GM12878 (cell line): ENCODE results near the gene STRBP. TPM values are rescaled to one million over a fixed set of nuclear protein-coding genes. Genes with fewer than 3 reads are reported as not detected.

ENCODE experiments used
- ATAC-seq: fragments of 200-7000 bp; cut with Tn5 transposase; 3 replicates; pipeline ENCODE4 v1.9.1; 2020; ENCODE audit warnings: mild to moderate bottlenecking, moderate library complexity
- BruUV-seq: library from RNA; stranded (reverse); fragments of 400-500 nt; replicated peaks from 2 replicates; lab custom pipeline; 2021; lab: Mats Ljungman, UMichigan
- CTCF ChIA-PET: fragments of 300-600 bp; sonication (Branson Sonifier 250); formaldehyde crosslinking; extraction: SDS; loops from one replicate; lab custom pipeline; 2021; ENCODE audit warnings: inconsistent platforms; lab: Yijun Ruan, JAX
- POLR2A ChIA-PET: fragments of 350-600 bp; formaldehyde crosslinking; extraction: SDS; loops from one replicate; lab custom pipeline; 2021; ENCODE audit warnings: inconsistent platforms; lab: Charles Lee
- RAD21 ChIA-PET: fragments of 300-600 bp; sonication (Branson Sonifier 250); formaldehyde crosslinking; loops from one replicate; lab custom pipeline; 2023; ENCODE audit warnings: antibody characterized with exemption; ENCODE audit not compliant: unreplicated experiment; lab: Charles Lee
- SMC1A ChIA-PET: fragments of 300-600 bp; sonication (Branson Sonifier 250); formaldehyde crosslinking; loops from one replicate; lab custom pipeline; 2023; ENCODE audit not compliant: unreplicated experiment, uncharacterized antibody; lab: Charles Lee
- DNase-seq: peaks from one replicate; pipeline ENCODE4 v3.0.0-alpha.2; 2011; ENCODE audit warnings: low read depth, low spot score
- FAIRE-seq: peaks from 3 replicates; lab custom pipeline; 2011; peaks lifted over from hg19 to GRCh38; lab: Jason Lieb, UNC
- H2AFZ ChIP-seq: 2 replicates; pipeline ENCODE4 v1.6.0; 2011; ENCODE audit warnings: low read depth, low read length, control low read depth; ENCODE audit not compliant: control insufficient read depth
- H3K27ac ChIP-seq: 2 replicates; pipeline ENCODE4 v1.5.1; 2011; ENCODE audit warnings: control low read depth; ENCODE audit not compliant: control insufficient read depth, insufficient read depth
- H3K27me3 ChIP-seq, 2 experiments: replicated peaks in 1 of 2; 2 replicates each; pipeline versions ENCODE4 v1.6.0 to v1.6.1; 2011; ENCODE audit warnings: low read length in 1 of 2; ENCODE audit not compliant: control insufficient read depth in 2 of 2, insufficient read depth in 2 of 2
- H3K36me3 ChIP-seq, 2 experiments: 2 replicates each; pipeline ENCODE4 v1.5.1; 2011; ENCODE audit warnings: low read length in 1 of 2; ENCODE audit not compliant: control insufficient read depth in 2 of 2, insufficient read depth in 2 of 2
- H3K4me1 ChIP-seq: 2 replicates; pipeline ENCODE4 v1.6.1; 2011; ENCODE audit warnings: mild to moderate bottlenecking, low read length, moderate library complexity, mixed read lengths; ENCODE audit not compliant: control insufficient read depth, insufficient read depth
- H3K4me2 ChIP-seq: 2 replicates; pipeline ENCODE4 v1.6.0; 2011; ENCODE audit warnings: control low read depth; ENCODE audit not compliant: control insufficient read depth, insufficient read depth
- H3K4me3 ChIP-seq: fragments of 200-600 bp; sonication (generic); 2 replicates; pipeline ENCODE4 v1.5.1; 2016
- H3K79me2 ChIP-seq: 2 replicates; pipeline ENCODE4 v1.6.0; 2011; ENCODE audit warnings: low read length; ENCODE audit not compliant: control insufficient read depth, insufficient read depth
- H3K9ac ChIP-seq: 2 replicates; pipeline ENCODE4 v1.8.0; 2011; ENCODE audit warnings: low read length, control low read depth, mixed read lengths; ENCODE audit not compliant: control insufficient read depth, insufficient read depth
- H3K9me3 ChIP-seq: replicated peaks from 3 replicates; pipeline ENCODE4 v1.5.1; 2011; ENCODE audit warnings: mild to moderate bottlenecking, low read length; ENCODE audit not compliant: control insufficient read depth, insufficient read depth
- H4K20me1 ChIP-seq: 2 replicates; pipeline ENCODE4 v1.6.0; 2011; ENCODE audit not compliant: control insufficient read depth, insufficient read depth
- BHLHE40 ChIP-seq, 2 experiments: fragments of 450-650 bp in 1 of 2; IDR thresholded peaks; 2 replicates each; pipeline ENCODE4 v1.6.1; 2011 to 2017; ENCODE audit warnings: low read depth in 2 of 2, borderline replicate concordance in 1 of 2, improper control_type of control experiment in 1 of 2, low read length in 1 of 2, mild to moderate bottlenecking in 1 of 2
- BMI1 ChIP-seq: fragments of 450-650 bp; IDR thresholded peaks from 2 replicates; pipeline ENCODE4 v1.6.1; 2016; ENCODE audit warnings: mild to moderate bottlenecking, moderate library complexity, borderline replicate concordance
- HDGF ChIP-seq: fragments of 450-650 bp; IDR thresholded peaks from 2 replicates; pipeline ENCODE4 v1.6.1; 2016; ENCODE audit warnings: antibody characterized with exemption
- KLF5 ChIP-seq: fragments of 450-650 bp; IDR thresholded peaks from 2 replicates; pipeline ENCODE4 v1.6.1; 2014; ENCODE audit warnings: mild to moderate bottlenecking; ENCODE audit not compliant: partially characterized antibody
- PKNOX1 ChIP-seq: fragments of 450-650 bp; IDR thresholded peaks from 2 replicates; pipeline ENCODE4 v1.6.1; 2016; ENCODE audit warnings: mild to moderate bottlenecking
- SKIL ChIP-seq: fragments of 450-650 bp; IDR thresholded peaks from 2 replicates; pipeline ENCODE4 v1.6.1; 2017; ENCODE audit warnings: mild to moderate bottlenecking, low read depth, inconsistent platforms; ENCODE audit not compliant: poor library complexity, severe bottlenecking
- STAT1 ChIP-seq: fragments of 450-650 bp; conservative IDR thresholded peaks from 2 replicates; pipeline ENCODE4 v1.6.1; 2014; ENCODE audit warnings: antibody characterized with exemption, mild to moderate bottlenecking
- TBL1XR1 ChIP-seq: IDR thresholded peaks from 2 replicates; pipeline ENCODE4 v1.6.1; 2012; ENCODE audit warnings: low read depth, low read length, improper control_type of control experiment
- TCF7 ChIP-seq: IDR thresholded peaks from 2 replicates; pipeline ENCODE4 v1.6.1; 2014; ENCODE audit warnings: antibody characterized with exemption, borderline replicate concordance
- WGBS: methylation state at CpG from one replicate; pipeline ENCODE4 v1.1.6; 2016; ENCODE audit warnings: low lambda C conversion rate; ENCODE audit not compliant: insufficient replicate concordance, insufficient coverage; ENCODE audit errors: missing lambda C conversion rate; 5-methylcytosine and 5-hydroxymethylcytosine counted together
- in situ Hi-C: fragments of 300-500 bp; cut with MboI; formaldehyde crosslinking; loops from 9 replicates; pipeline ENCODE4 v1.14.3; 2018; ENCODE audit warnings: mixed read lengths
- intact Hi-C: fragments of 100-400 bp; cut with micrococcal nuclease; formaldehyde crosslinking; loops from one replicate; pipeline ENCODE4 v1.14.2; 2022; ENCODE audit not compliant: unreplicated experiment
- polyA plus RNA-seq, 11 experiments: library from polyadenylated mRNA; depleted of rRNA in 4 of 11; unstranded in 6 of 11; stranded (reverse) in 5 of 11; fragments of >200 nt; fragmentation: Nextera tagmentation in 4 of 11; fragmentation: Illumina TruSeq in 1 of 11; extraction: Ambion mirVana in 4 of 11; extraction: Trizol in 1 of 11; gene quantifications; 1 replicate in 1 of 11; 2 replicates in 10 of 11; pipeline versions ENCODE4 v1.2.1 to v1.2.3, GENCODE V29; 2011 to 2016; ENCODE audit warnings: inconsistent platforms in 2 of 11, missing spikeins in 2 of 11, low read depth in 1 of 11
- total RNA-seq, 4 experiments: library from RNA; depleted of rRNA in 3 of 4; stranded (reverse); fragments of >200 nt in 3 of 4; fragmentation: Illumina TruSeq in 1 of 4; extraction: Trizol in 1 of 4; gene quantifications; 2 replicates each; pipeline versions ENCODE4 v1.2.1 to v1.2.3, GENCODE V29; 2013 to 2021

Gene STRBP
- total and polyA plus RNA-seq, 10 of the 15 experiments (the other 5 are each of a cell fraction or from before 2014, with no cell fraction given): 31.0 to 96.8 (median 71.4) TPM

- WGBS: 92% methylated on average over 6 of the region's 6 CpGs
- Histone ChIP-seq H3K4me1 (no peaks in the 10 kb centered on the region), H3K79me2 (no peaks in the 10 kb centered on the region), H3K27me3 (no peaks in the 10 kb centered on the region), H3K4me3 (no peak overlapping the region), H3K9ac (no peak overlapping the region), H3K4me2 (no peak overlapping the region), H4K20me1 (no peaks in the 10 kb centered on the region), H2AFZ (no peak overlapping the region), H3K36me3 (peaks cover 7 to 39% of the 10 kb centered on the region in 2 experiments), H3K27ac (no peak overlapping the region), H3K9me3 (no peaks in the 10 kb centered on the region)
- in situ Hi-C loops (no loop called here), intact Hi-C loops (no loop called here)
- POLR2A ChIA-PET: no interaction called here
- no peak for ATAC-seq
- RAD21 ChIA-PET: no interaction called here
- TF ChIP-seq BHLHE40 (IDR thresholded peaks at IDR 0.05; ENCODE audit: borderline replicate concordance in 1 of 2, low read depth in 2 of 2, low read length in 1 of 2): no peak
- TF ChIP-seq KLF5: no peak
- no peak for TF ChIP-seq HDGF
- TF ChIP-seq TCF7: no peak
- TF ChIP-seq STAT1: no peak
- TF ChIP-seq TBL1XR1: no peak
- TF ChIP-seq PKNOX1: no peak
- no peak for TF ChIP-seq SKIL
- no peak for TF ChIP-seq BMI1
- no peak for DNase-seq
- SMC1A ChIA-PET: interaction anchor here (1.1 kb wide), 1 partner anchor 39 kb away, joined by 3 read pairs; no protein-coding TSS in a partner anchor
- CTCF ChIA-PET: interaction anchor here (0.9 kb wide), 1 partner anchor 93 kb away, joined by 3 read pairs; no protein-coding TSS in a partner anchor
- FAIRE-seq: no peak
- no TSS peak for BruUV-seq
Measured at GRCh38 chr9:123132696-123133095, 135.7 kb downstream of the STRBP start.
